Coronary artery (tissue), 2 donors: Measurements from ENCODE around the gene FOXP1.

Experiments
- DNase-seq: peaks from one replicate; pipeline ENCODE4 v3.0.0-alpha.2; 2017; ENCODE audit warnings: low spot score
- H3K27ac ChIP-seq, 2 donors: fragments of 200-600 bp; sonication (generic); one replicate each; pipeline ENCODE4 v1.5.1; 2016 to 2019
- H3K4me3 ChIP-seq: fragments of 200-600 bp; sonication (generic); 2 replicates; pipeline ENCODE4 v1.5.1; 2016; ENCODE audit warnings: mild to moderate bottlenecking, moderate library complexity
- CTCF ChIP-seq: fragments of 200-600 bp; sonication (generic); IDR thresholded peaks from one replicate; pipeline ENCODE4 v1.5.1; 2019; ENCODE audit warnings: antibody characterized with exemption

The FOXP1 gene

GRCh38 chr3:71045212-71045916 is 538.2 kb downstream of the FOXP1 start:
- H3K27ac ChIP-seq, result no peak overlapping the region
- no peak overlapping the region for H3K4me3 ChIP-seq
- DNase-seq, result no peak
- TF ChIP-seq CTCF, result no peak

GRCh38 chr3:71042759-71043158 is 540.8 kb downstream of the FOXP1 start:
- no peak for DNase-seq
- H3K27ac ChIP-seq, result no peak overlapping the region
- H3K4me3 ChIP-seq, result no peak overlapping the region
- TF ChIP-seq CTCF, result no peak

- no peak for DNase-seq
- Histone ChIP-seq H3K4me3 (no peak overlapping the region), H3K27ac (peak overlapping the region in 1 of 2 donors; percentile 33)
- no peak for TF ChIP-seq CTCF
Observed at GRCh38 chr3:71041371-71041770, 542.2 kb downstream of the FOXP1 start.

- Histone ChIP-seq H3K4me3 (no peak overlapping the region), H3K27ac (no peak overlapping the region)
- no peak for DNase-seq
- TF ChIP-seq CTCF, result no peak
Observed at GRCh38 chr3:71039332-71039731, 544.2 kb downstream of the FOXP1 start.

- no peak for DNase-seq
- Histone ChIP-seq H3K4me3 (no peak overlapping the region), H3K27ac (no peak overlapping the region)
- TF ChIP-seq CTCF, result no peak
Observed at GRCh38 chr3:71037775-71038174, 545.8 kb downstream of the FOXP1 start.

- no peak overlapping the region for H3K27ac ChIP-seq
Observed at GRCh38 chr3:71035886-71036285, 547.6 kb downstream of the FOXP1 start.

More at GRCh38 chr3:71035886-71036285, 547.6 kb downstream of the FOXP1 start:
- no peak for TF ChIP-seq CTCF
- no peak overlapping the region for H3K4me3 ChIP-seq
- DNase-seq, result no peak
